ENCODE results near the gene CHRM5. TPM values are rescaled to one million over a fixed set of nuclear protein-coding genes. Genes with fewer than 3 reads are reported as not detected.

Gene CHRM5
- total and polyA plus RNA-seq, 4 donors: 0.01 to 0.23 TPM; not detected in 2

- DNase-seq (peak in 1 of 3 donors; percentile 15), ATAC-seq (ENCODE audit: insufficient read depth, low FRiP score) (no peak)
- Histone ChIP-seq H3K9me3 (ENCODE audit: control insufficient read depth in 4 of 4, insufficient read depth in 3 of 4, low read length in 3 of 4) (no peaks in the 10 kb centered on the region), H3K27me3 (ENCODE audit: control insufficient read depth in 3 of 3, insufficient read depth in 3 of 3, low read length in 2 of 3) (no peaks in the 10 kb centered on the region), H3K9ac (ENCODE audit: insufficient read depth in 1 of 2, low read length in 2 of 2) (peak overlapping the region in 1 of 2 donors; percentile 2), H3K4me3 (no peak overlapping the region), H3K36me3 (ENCODE audit: control insufficient read depth in 4 of 4, insufficient read depth in 4 of 4, low read length in 4 of 4) (no peaks in the 10 kb centered on the region), H3K4me1 (ENCODE audit: control insufficient read depth in 5 of 5, insufficient read depth in 5 of 5, low read length in 5 of 5) (peaks cover 0 to 21% (median 5%) of the 10 kb centered on the region in 5 donors), H3K27ac (ENCODE audit: low read depth in 1 of 2, low read length in 1 of 2) (no peak overlapping the region)
- 30 to 47% methylated on average over 1 of the region's 1 CpG for WGBS, 2 donors
- TF ChIP-seq CTCF (IDR thresholded peaks at IDR 0.05; ENCODE audit: control extremely low read depth, extremely low read depth): no peak
Observed at GRCh38 chr15:34039790-34040113, 71.5 kb downstream of the CHRM5 start.

GRCh38 chr15:34043391-34043790 is 75.1 kb downstream of the CHRM5 start:
- H3K27me3 ChIP-seq (ENCODE audit: control insufficient read depth in 3 of 3, insufficient read depth in 3 of 3, low read length in 2 of 3): no peaks in the 10 kb centered on the region
- no peak overlapping the region for H3K27ac ChIP-seq (ENCODE audit: low read depth in 1 of 2, low read length in 1 of 2)
- 79 to 88% methylated on average over 1 of the region's 1 CpG for WGBS, 2 donors
- H3K4me3 ChIP-seq: no peak overlapping the region
- H3K36me3 ChIP-seq (ENCODE audit: control insufficient read depth in 4 of 4, insufficient read depth in 4 of 4, low read length in 4 of 4): no peaks in the 10 kb centered on the region
- no peak for DNase-seq
- H3K4me1 ChIP-seq (ENCODE audit: control insufficient read depth in 5 of 5, insufficient read depth in 5 of 5, low read length in 5 of 5): peaks cover 0 to 6% (median 0%) of the 10 kb centered on the region in 5 donors
- no peak for ATAC-seq (ENCODE audit: insufficient read depth, low FRiP score)
- no peaks in the 10 kb centered on the region for H3K9me3 ChIP-seq (ENCODE audit: control insufficient read depth in 4 of 4, insufficient read depth in 3 of 4, low read length in 3 of 4)
- no peak for TF ChIP-seq CTCF (IDR thresholded peaks at IDR 0.05; ENCODE audit: control extremely low read depth, extremely low read depth)
- no peak overlapping the region for H3K9ac ChIP-seq (ENCODE audit: insufficient read depth in 1 of 2, low read length in 2 of 2)

- no peaks in the 10 kb centered on the region for H3K36me3 ChIP-seq (ENCODE audit: control insufficient read depth in 4 of 4, insufficient read depth in 4 of 4, low read length in 4 of 4)
- DNase-seq: no peak
- H3K27me3 ChIP-seq (ENCODE audit: control insufficient read depth in 3 of 3, insufficient read depth in 3 of 3, low read length in 2 of 3): no peaks in the 10 kb centered on the region
- H3K9me3 ChIP-seq (ENCODE audit: control insufficient read depth in 4 of 4, insufficient read depth in 3 of 4, low read length in 3 of 4): peaks cover 0 to 2% (median 0%) of the 10 kb centered on the region in 4 donors
- peaks cover 0 to 6% (median 0%) of the 10 kb centered on the region in 5 donors for H3K4me1 ChIP-seq (ENCODE audit: control insufficient read depth in 5 of 5, insufficient read depth in 5 of 5, low read length in 5 of 5)
- TF ChIP-seq CTCF (IDR thresholded peaks at IDR 0.05; ENCODE audit: control extremely low read depth, extremely low read depth): no peak
- H3K4me3 ChIP-seq: no peak overlapping the region
- WGBS, 2 donors: 79 to 92% methylated on average over 2 of the region's 2 CpGs
- H3K27ac ChIP-seq (ENCODE audit: low read depth in 1 of 2, low read length in 1 of 2): no peak overlapping the region
- ATAC-seq (ENCODE audit: insufficient read depth, low FRiP score): no peak
- no peak overlapping the region for H3K9ac ChIP-seq (ENCODE audit: insufficient read depth in 1 of 2, low read length in 2 of 2)
Observed at GRCh38 chr15:34043813-34044212, 75.5 kb downstream of the CHRM5 start.

DNA sequence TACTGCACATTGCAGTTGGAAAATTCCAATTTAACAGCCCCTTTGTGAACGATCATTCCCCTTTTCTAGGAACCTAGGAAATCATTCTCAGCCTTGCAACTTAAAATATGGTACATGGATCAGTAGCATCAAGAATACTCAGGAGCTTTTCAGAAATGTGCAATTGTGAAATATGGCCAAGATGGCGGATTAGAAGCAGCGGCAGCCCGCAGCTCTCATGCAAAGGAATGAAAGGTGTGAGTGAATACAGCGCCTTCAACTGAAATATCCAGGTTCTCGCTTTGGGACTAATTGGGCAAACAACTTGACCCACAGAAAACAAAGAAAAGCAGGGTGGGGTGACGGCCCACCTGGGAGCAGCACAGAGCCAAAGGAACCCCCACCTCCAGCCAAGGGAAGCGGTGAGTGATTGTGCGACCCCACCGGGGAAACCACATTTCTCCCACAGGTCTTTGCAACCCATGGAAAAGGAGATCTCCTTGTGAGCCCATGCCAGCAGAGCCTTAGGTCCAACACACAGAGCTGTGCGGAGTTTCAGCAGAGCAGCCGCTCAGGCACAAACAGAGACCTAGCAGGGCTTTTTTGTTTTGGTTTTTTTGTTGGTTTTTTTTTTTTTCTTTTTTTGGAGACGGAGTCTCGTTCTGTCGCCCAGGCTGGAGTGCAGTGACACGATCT is 78.3 kb downstream of the CHRM5 start:
- no peak for TF ChIP-seq CTCF (IDR thresholded peaks at IDR 0.05; ENCODE audit: control extremely low read depth, extremely low read depth)
- Histone ChIP-seq H3K4me1 (ENCODE audit: control insufficient read depth in 5 of 5, insufficient read depth in 5 of 5, low read length in 5 of 5) (no peaks in the 10 kb centered on the region), H3K9me3 (ENCODE audit: control insufficient read depth in 4 of 4, insufficient read depth in 3 of 4, low read length in 3 of 4) (peaks cover 0 to 11% (median 1%) of the 10 kb centered on the region in 4 donors), H3K36me3 (ENCODE audit: control insufficient read depth in 4 of 4, insufficient read depth in 4 of 4, low read length in 4 of 4) (no peaks in the 10 kb centered on the region), H3K4me3 (no peak overlapping the region), H3K27me3 (ENCODE audit: control insufficient read depth in 3 of 3, insufficient read depth in 3 of 3, low read length in 2 of 3) (no peaks in the 10 kb centered on the region), H3K27ac (ENCODE audit: low read depth in 1 of 2, low read length in 1 of 2) (no peak overlapping the region), H3K9ac (ENCODE audit: insufficient read depth in 1 of 2, low read length in 2 of 2) (no peak overlapping the region)
- ATAC-seq (ENCODE audit: insufficient read depth, low FRiP score) (no peak), DNase-seq (no peak)
- 94 to 95% methylated on average over 15 to 16 of the region's 16 CpGs for WGBS, 2 donors
